PFSK-1 (cell line): ENCODE data around the gene CCP110.

Source experiments
- POLR2AphosphoS5 ChIP-seq: IDR thresholded peaks from 2 replicates; pipeline ENCODE4 v1.6.1; 2012; ENCODE audit warnings: low read depth, mild to moderate bottlenecking, control low read depth, low read length, moderate library complexity
- TAF1 ChIP-seq: IDR thresholded peaks from 2 replicates; pipeline ENCODE4 v1.6.1; 2012; ENCODE audit warnings: low read length, control low read depth, borderline replicate concordance; ENCODE audit not compliant: insufficient read depth
- TF ChIP-seq, protein P1 (sequence below), 2 experiments: IDR thresholded peaks; 2 replicates each; pipeline versions ENCODE4 v1.6.1 to v1.8.0; 2011 to 2012; ENCODE audit warnings: low read depth in 2 of 2, low read length in 2 of 2, control low read depth in 1 of 2, inconsistent platforms in 1 of 2, mild to moderate bottlenecking in 1 of 2, moderate library complexity in 1 of 2; ENCODE audit not compliant: insufficient read depth in 1 of 2

- TF ChIP-seq, protein P1, sequence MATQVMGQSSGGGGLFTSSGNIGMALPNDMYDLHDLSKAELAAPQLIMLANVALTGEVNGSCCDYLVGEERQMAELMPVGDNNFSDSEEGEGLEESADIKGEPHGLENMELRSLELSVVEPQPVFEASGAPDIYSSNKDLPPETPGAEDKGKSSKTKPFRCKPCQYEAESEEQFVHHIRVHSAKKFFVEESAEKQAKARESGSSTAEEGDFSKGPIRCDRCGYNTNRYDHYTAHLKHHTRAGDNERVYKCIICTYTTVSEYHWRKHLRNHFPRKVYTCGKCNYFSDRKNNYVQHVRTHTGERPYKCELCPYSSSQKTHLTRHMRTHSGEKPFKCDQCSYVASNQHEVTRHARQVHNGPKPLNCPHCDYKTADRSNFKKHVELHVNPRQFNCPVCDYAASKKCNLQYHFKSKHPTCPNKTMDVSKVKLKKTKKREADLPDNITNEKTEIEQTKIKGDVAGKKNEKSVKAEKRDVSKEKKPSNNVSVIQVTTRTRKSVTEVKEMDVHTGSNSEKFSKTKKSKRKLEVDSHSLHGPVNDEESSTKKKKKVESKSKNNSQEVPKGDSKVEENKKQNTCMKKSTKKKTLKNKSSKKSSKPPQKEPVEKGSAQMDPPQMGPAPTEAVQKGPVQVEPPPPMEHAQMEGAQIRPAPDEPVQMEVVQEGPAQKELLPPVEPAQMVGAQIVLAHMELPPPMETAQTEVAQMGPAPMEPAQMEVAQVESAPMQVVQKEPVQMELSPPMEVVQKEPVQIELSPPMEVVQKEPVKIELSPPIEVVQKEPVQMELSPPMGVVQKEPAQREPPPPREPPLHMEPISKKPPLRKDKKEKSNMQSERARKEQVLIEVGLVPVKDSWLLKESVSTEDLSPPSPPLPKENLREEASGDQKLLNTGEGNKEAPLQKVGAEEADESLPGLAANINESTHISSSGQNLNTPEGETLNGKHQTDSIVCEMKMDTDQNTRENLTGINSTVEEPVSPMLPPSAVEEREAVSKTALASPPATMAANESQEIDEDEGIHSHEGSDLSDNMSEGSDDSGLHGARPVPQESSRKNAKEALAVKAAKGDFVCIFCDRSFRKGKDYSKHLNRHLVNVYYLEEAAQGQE (IDR thresholded peaks at IDR 0.05; ENCODE audit: insufficient read depth in 1 of 2, low read depth in 2 of 2, low read length in 2 of 2), result no peak
- TF ChIP-seq TAF1 (no peak), POLR2AphosphoS5 (no peak)
Measured at GRCh38 chr16:19559242-19559910, 35.6 kb downstream of the CCP110 start.
